ENCODE data around the gene COASY.

The COASY gene

GRCh38 chr17:42521666-42522262 lies 40.2 kb upstream of the COASY start:
- in situ Hi-C loops (cut with HindIII; ENCODE audit: low sequenced_read_pairs), result no loop called here
- no peak for DNase-seq (ENCODE audit: low read depth, low spot score)
- TF ChIP-seq, protein P1, sequence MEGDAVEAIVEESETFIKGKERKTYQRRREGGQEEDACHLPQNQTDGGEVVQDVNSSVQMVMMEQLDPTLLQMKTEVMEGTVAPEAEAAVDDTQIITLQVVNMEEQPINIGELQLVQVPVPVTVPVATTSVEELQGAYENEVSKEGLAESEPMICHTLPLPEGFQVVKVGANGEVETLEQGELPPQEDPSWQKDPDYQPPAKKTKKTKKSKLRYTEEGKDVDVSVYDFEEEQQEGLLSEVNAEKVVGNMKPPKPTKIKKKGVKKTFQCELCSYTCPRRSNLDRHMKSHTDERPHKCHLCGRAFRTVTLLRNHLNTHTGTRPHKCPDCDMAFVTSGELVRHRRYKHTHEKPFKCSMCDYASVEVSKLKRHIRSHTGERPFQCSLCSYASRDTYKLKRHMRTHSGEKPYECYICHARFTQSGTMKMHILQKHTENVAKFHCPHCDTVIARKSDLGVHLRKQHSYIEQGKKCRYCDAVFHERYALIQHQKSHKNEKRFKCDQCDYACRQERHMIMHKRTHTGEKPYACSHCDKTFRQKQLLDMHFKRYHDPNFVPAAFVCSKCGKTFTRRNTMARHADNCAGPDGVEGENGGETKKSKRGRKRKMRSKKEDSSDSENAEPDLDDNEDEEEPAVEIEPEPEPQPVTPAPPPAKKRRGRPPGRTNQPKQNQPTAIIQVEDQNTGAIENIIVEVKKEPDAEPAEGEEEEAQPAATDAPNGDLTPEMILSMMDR (IDR thresholded peaks at IDR 0.05; ENCODE audit: low read depth, low read length), result no peak
- no peak overlapping the region for H3K4me3 ChIP-seq (ENCODE audit: low read depth, low read length)

DNA sequence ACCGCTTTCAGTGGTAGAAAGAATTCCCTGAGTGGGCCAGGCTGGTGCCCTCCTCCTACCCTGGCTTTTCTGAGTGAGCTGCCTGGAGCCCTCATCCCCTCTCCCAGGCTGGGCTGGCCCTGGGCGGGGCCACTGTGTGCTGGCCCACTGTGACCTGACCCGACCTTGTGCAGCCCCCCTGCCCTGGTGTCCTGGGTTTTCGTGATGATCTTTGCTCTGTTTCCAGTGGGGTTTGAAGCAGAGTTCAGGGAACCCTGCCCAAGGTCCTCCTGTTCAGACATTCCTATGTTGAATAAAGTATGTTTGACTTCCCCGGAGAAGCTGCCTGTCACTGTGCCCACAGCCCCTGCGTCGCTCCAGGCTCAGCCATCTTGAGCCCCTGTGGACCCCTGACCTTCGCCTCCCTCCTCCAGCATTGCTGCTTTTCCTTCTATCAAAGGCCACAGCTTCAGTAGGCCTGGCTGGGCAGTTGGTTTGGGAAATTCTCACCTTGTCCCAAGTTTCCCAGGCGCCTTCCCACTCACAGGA lies 39.6 kb upstream of the COASY start:
- TF ChIP-seq, protein P1 (IDR thresholded peaks at IDR 0.05; ENCODE audit: low read depth, low read length), result no peak
- H3K4me3 ChIP-seq (ENCODE audit: low read depth, low read length), result no peak overlapping the region
- in situ Hi-C loops (cut with HindIII; ENCODE audit: low sequenced_read_pairs), result no loop called here
- DNase-seq (ENCODE audit: low read depth, low spot score), result no peak

GRCh38 chr17:42522798-42523278 lies 39.1 kb upstream of the COASY start:
- in situ Hi-C loops (cut with HindIII; ENCODE audit: low sequenced_read_pairs), result no loop called here
- no peak for DNase-seq (ENCODE audit: low read depth, low spot score)
- TF ChIP-seq, protein P1 (IDR thresholded peaks at IDR 0.05; ENCODE audit: low read depth, low read length), result no peak
- H3K4me3 ChIP-seq (ENCODE audit: low read depth, low read length), result no peak overlapping the region

- TF ChIP-seq, protein P1 (IDR thresholded peaks at IDR 0.05; ENCODE audit: low read depth, low read length), result no peak
- no peak overlapping the region for H3K4me3 ChIP-seq (ENCODE audit: low read depth, low read length)
- in situ Hi-C loops (cut with HindIII; ENCODE audit: low sequenced_read_pairs), result no loop called here
- DNase-seq (ENCODE audit: low read depth, low spot score), result peak; percentile 32
Measured at GRCh38 chr17:42525221-42525620, 36.7 kb upstream of the COASY start.

DNA sequence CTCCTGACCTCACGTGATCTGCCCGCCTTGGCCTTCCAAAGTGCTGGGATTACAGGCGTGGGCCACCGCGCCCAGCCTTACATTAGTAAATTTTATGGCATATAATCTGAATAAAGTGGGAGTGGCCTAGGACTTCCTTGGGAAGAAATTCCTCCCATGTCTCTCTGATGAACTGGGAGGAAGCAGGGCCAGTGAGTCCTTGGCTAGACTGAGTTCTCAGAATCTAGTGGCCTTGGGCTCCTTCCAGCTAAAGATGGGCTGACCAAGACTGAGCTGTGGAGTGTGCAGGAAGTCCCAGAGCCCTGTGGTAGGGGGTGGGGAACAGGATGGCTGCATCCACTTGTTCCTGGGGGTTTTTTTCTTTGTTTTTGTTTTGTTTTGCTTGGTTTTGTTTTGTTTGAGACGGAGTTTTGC lies 35.9 kb upstream of the COASY start:
- in situ Hi-C loops (cut with HindIII; ENCODE audit: low sequenced_read_pairs), result no loop called here

GRCh38 chr17:42527932-42528331 lies 34.0 kb upstream of the COASY start:
- DNase-seq (ENCODE audit: low read depth, low spot score), result no peak
- TF ChIP-seq, protein P1 (IDR thresholded peaks at IDR 0.05; ENCODE audit: low read depth, low read length), result no peak
- in situ Hi-C loops (cut with HindIII; ENCODE audit: low sequenced_read_pairs), result no loop called here
- H3K4me3 ChIP-seq (ENCODE audit: low read depth, low read length), result no peak overlapping the region

More for the DNA sequence above, 35.9 kb upstream of the COASY start:
- TF ChIP-seq, protein P1 (IDR thresholded peaks at IDR 0.05; ENCODE audit: low read depth, low read length), result no peak
- no peak overlapping the region for H3K4me3 ChIP-seq (ENCODE audit: low read depth, low read length)
- peak; percentile 34 for DNase-seq (ENCODE audit: low read depth, low spot score)
